ENCODE measurements around the gene RPS6KA2.

DNA sequence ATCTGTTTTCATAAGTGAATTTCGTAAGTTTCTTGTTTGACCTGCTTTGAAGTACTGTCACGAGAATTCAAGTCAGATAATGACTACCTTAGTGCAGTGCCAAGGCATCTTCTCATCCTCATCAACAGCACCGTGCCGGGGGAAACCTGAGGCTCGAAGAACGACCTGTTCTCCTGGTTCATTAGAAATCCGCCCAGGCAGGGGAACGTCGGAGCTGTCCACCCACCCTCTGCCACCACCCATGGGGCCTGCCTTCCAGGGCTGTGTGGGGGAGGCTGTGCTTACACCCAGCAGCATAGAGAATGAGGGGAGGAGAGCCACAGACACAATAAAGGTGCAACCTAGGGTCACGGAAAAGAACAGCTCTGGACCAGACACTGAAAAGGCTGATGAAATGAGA is 142.2 kb downstream of the RPS6KA2 start:
- TF ChIP-seq, protein P1, sequence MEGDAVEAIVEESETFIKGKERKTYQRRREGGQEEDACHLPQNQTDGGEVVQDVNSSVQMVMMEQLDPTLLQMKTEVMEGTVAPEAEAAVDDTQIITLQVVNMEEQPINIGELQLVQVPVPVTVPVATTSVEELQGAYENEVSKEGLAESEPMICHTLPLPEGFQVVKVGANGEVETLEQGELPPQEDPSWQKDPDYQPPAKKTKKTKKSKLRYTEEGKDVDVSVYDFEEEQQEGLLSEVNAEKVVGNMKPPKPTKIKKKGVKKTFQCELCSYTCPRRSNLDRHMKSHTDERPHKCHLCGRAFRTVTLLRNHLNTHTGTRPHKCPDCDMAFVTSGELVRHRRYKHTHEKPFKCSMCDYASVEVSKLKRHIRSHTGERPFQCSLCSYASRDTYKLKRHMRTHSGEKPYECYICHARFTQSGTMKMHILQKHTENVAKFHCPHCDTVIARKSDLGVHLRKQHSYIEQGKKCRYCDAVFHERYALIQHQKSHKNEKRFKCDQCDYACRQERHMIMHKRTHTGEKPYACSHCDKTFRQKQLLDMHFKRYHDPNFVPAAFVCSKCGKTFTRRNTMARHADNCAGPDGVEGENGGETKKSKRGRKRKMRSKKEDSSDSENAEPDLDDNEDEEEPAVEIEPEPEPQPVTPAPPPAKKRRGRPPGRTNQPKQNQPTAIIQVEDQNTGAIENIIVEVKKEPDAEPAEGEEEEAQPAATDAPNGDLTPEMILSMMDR (conservative IDR thresholded peaks at IDR 0.05): no peak
- no peak for TF ChIP-seq ZFX (IDR thresholded peaks at IDR 0.05)

Data from C4-2B (cell line).